Transverse colon (tissue), 4 donors: Measurements from ENCODE around the gene SFXN1.

Experiments used
- CTCF ChIP-seq, 5 experiments: fragments of 200-600 bp in 3 of 5; fragments of 450-650 bp in 2 of 5; sonication (generic) in 3 of 5; IDR thresholded peaks; 1 replicate in 2 of 5; 2 replicates in 3 of 5; pipeline ENCODE4 v1.5.1; 2016 to 2017; ENCODE audit warnings: antibody characterized with exemption in 5 of 5, inconsistent platforms in 3 of 5, mild to moderate bottlenecking in 2 of 5, moderate library complexity in 1 of 5
- EP300 ChIP-seq: sonication (generic); formaldehyde crosslinking; IDR thresholded peaks from one replicate; pipeline ENCODE4 v1.6.1; 2017; ENCODE audit warnings: antibody characterized with exemption, low read depth
- POLR2A ChIP-seq: fragments of 450-650 bp; IDR thresholded peaks from one replicate; pipeline ENCODE4 v1.6.1; 2016; ENCODE audit warnings: antibody characterized with exemption, mild to moderate bottlenecking, moderate library complexity
- POLR2AphosphoS5 ChIP-seq, 3 donors: sonication (generic); formaldehyde crosslinking; IDR thresholded peaks; one replicate each; pipeline ENCODE4 v1.6.1; 2016; ENCODE audit warnings: antibody characterized with exemption in 3 of 3

GRCh38 chr5:175538576-175538975 is 60.2 kb downstream of the SFXN1 start:
- no peak for TF ChIP-seq POLR2A
- no peak for TF ChIP-seq CTCF (IDR thresholded peaks at IDR 0.05)
- no peak for TF ChIP-seq EP300
- TF ChIP-seq POLR2AphosphoS5 (IDR thresholded peaks at IDR 0.05), result no peak
